Activated CD4-positive, CD25-positive, alpha-beta regulatory T cell treated with anti-CD3 and anti-CD28 coated beads, Interleukin-2, amount 50 U/mL, for 72 hours (primary cell): ENCODE data around the gene OSBPL7.

Source experiments
- DNase-seq: peaks from one replicate; pipeline ENCODE4 v3.0.0; 2021

OSBPL7 gene

GRCh38 chr17:47822785-47823184 is 1.2 kb upstream of the OSBPL7 start:
- no peak for DNase-seq

- DNase-seq: no peak
These were observed 567 bp downstream of the OSBPL7 start for GRCh38 chr17:47821031-47821423.

DNA sequence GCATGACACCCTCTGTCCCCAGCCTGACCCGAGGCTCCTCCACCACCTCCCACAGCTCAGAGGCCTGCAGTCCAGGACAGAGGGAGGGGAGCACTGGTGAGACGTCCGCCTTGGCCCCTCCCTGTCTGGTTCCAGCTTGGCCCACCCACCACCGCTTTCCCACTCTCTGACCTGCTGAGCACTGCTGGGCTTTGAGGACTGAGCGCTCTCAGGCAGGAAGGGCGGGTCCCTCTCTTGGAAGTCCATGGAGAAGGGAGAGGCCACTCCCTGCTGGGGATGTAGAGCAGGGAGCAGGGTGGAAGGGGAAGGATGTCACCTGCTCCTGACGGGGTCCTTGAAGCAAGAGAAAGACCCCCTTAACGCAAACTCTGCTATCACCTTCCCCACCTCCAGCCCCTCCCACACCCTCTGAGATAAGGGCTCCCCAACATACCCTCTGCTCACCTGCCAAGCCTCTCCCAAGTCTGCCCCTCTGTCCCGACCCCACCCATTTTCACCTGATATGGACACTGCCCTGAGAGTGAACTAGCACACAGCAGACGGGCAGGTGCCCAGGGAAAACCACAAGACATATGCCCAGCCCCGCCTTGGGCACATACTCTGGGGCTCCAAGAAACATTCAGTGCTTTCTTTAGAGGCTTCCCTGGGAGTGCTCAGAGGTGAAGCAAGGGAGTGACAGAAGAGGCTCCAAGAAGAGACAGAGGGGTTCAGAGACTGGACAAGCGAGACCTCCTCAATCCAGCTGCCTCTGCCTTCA is 1.4 kb downstream of the OSBPL7 start:
- no peak for DNase-seq

- DNase-seq: no peak
These were observed 2.1 kb downstream of the OSBPL7 start for GRCh38 chr17:47819475-47819874.

DNA sequence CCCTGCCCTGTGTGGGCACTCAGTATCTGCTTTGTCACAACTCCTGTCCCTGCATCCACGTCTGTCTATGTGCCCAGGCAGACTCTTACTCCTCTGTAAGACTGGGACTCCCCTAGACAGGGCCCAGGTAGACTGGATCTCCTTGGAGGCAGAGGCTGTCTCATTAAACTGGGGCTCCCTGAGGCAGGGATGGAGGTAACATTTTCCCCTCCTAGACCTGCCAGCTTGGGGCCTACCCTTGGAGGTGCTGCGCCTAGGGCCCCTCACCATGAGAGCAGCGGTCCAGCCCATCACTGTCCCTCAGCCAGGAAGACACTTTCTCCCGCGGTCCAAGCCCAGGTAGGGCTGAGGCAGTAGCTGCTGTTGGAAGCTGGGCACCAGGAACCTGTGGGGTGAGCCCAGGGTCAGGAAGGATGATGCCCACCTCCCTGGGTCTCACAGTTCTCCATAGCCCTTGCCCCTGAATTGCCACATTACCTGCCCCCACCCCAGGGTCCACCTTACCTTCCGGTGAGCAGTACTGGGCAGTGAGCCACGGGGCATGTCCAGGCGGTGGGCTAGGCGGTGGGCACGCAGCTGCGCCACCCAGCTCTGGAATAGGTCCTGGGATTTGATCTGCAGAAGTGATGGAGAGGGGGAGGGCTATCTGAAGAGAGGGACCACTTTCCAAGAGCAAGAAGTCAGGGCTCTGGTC is 3.4 kb downstream of the OSBPL7 start:
- no peak for DNase-seq

DNA sequence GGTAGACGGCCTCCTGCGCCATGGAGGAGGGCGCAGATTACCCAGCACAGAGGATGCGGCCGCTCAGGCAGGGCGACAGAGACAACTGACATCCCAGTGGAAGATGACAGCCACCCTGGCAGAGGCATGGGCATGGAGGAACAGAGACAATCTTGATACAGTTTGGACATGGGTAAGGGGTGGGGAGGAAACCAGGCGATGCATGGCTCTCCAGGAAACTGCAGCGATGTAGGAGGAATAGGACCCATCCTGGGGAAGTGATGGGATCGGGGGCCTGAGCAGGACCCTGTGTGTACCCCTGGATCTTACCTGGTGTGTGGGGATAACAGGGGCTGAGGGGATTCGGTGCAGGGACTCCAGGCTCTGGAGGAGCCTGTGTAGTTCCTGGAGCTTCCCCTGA is 4.6 kb downstream of the OSBPL7 start:
- no peak for DNase-seq

DNA sequence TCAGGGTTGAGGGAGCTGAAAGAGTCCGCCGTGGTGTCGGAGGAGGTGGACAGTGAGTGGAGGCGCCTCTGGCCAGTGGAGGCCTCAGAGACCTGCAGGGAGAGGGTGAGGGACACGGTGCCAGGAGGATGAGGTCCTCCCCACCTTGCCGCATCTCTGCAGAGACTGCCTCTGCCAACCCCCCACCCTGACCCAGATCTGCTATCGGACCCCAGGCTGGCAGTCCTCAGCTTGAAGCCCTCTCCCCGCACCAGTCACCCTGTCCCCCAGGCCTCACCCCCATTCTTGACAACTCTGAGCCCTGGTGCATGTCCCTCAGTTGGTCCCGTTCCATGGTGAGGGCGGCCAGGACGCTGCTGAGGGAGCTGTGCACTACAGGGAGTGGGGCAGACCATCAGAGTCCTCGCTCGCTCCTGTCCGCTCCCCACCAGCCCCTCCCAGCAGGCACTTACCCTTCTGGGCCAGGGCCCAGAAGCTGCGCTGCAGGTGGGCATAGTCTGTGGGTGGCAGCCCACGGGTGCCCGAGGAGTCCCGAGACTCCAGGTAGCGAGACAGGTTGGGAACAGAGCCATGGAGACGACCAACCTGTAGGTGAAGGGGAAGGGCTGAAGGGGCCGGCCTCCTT is 5.4 kb downstream of the OSBPL7 start:
- no peak for DNase-seq

GRCh38 chr17:47815106-47815918 is 6.3 kb downstream of the OSBPL7 start:
- DNase-seq: no peak

GRCh38 chr17:47813512-47814031 is 8.0 kb downstream of the OSBPL7 start:
- peak; percentile 18 for DNase-seq

GRCh38 chr17:47813077-47813476 is 8.5 kb downstream of the OSBPL7 start:
- DNase-seq: no peak

GRCh38 chr17:47812146-47812920 is 9.3 kb downstream of the OSBPL7 start:
- DNase-seq: no peak

DNA sequence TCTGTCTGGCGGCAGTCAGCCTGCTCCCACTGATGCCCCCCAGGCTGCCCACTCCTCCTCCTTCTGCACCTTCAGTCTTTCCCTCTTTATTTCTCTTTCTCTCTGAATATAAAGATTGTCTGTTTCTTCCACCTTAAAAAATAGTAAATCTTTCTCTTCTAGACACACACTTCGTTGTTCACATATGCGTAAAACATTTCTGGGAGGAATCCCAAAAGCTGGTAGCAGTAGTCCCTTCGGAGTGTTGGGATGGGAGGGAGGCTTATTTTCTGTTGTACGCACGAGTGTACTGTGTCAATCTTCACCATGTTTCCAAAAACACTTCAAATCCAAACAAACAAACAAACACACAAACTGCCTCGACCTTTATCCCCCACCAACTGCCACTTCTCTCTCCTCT is 9.9 kb downstream of the OSBPL7 start:
- DNase-seq: no peak

DNA sequence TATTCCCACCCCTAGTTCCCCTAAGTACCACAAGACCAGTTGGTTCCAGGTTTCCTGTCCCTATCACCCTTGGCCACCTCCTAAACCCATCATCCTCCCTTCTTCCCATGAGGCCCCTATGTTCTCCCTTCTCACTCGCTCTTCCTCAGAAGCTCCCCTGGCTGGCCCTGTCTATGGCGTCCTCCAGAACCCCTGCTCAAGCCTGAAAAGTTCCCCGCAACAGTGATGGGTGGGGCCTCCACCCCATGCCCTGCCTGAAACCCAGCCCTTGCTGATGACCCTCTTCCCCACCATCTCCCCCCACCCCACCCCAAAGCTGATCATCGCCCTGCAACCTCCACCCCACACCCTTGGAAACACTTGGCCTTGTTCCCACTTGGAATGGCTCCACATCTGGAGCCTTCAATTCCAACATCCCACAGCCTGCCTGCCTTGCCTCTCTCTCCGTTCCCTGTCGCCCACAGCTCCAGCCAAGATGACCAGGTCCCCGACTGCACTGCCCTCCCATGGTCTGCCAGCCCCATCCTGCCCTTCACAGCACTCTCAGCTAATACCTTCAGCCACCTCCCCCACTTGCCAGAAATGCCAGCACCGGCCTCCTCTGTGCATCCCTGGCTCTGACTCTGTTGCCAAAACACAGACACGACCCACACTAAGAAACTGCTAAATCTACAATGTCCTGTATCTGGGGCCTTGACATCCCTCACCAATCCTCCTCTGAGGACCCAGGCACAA is 10.5 kb downstream of the OSBPL7 start:
- DNase-seq: no peak

GRCh38 chr17:47810200-47810821 is 11.3 kb downstream of the OSBPL7 start:
- DNase-seq: no peak

GRCh38 chr17:47808830-47809480 is 12.6 kb downstream of the OSBPL7 start:
- no peak for DNase-seq

- no peak for DNase-seq
These were observed 13.4 kb downstream of the OSBPL7 start for GRCh38 chr17:47808036-47808829.

- no peak for DNase-seq
These were observed 14.2 kb downstream of the OSBPL7 start for GRCh38 chr17:47807421-47807820.

- DNase-seq: no peak
These were observed 14.7 kb downstream of the OSBPL7 start for GRCh38 chr17:47806913-47807255.

DNA sequence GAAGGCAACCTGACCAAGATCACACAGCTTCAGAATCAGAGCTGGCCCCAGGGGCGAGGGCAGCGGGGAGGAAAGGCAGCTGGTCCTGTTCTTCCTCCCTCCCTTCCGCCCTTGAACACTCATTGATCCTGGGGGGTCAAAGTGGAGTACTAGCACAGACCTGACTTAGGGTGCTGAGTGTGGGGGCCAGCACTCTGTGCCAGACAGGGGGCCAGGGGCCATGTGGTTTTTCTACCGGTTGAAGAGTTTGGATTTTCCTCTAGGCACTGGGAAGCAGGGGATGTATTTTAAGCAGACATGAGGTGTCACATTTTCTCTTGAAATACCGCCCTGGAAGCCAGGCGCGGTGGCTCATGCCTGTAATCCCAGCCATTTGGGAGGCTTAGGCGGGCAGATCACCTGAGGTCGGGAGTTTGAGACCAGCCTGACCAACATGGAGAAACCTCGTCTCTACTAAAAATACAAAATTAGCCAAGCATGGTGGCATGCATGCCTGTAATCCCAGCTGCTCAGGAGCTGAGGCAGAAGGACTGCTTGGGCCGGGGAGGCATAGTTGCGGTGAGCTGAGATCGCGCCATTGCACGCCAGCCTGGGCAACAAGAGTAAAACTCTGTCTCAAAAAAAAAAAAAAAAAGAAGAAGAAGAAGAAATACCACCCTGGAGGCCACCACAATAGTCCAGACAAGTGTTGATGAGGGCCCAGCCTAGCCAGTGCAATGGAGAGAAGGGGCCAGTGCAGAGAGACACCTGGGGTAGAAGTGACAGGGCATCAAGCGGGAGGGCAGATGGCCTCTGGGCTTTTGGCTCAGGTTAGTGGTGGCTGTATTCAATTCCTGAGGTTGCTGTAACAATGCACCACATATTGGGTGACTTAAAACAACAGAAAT is 15.3 kb downstream of the OSBPL7 start:
- no peak for DNase-seq
